GM18861 (cell line): ENCODE data around the gene CTRL.

Experiments
- ATAC-seq: cut with Tn5 transposase; IDR thresholded peaks from one replicate; pipeline ENCODE4 v1.9.1; 2021; ENCODE audit not compliant: unreplicated experiment

Gene CTRL

DNA sequence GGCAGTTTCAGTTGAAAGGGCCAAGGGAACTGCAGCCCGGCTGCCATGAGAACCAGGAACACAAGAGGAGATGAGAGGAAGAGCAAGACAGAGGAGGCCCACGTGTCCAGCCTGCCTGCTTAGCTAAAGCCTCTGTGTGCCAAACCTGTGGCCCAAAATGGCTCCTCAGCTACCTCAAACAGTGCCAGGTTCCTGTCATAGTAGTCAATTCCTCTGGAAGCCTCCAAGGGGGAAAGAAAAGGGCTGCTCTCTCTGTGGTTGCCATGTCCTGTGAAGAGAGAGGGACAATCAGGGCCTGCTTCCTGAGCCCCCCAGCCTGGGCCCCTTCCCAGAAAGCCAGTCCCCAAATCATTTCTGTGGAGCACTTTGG, 31.6 kb upstream of the CTRL start:
- no peak for ATAC-seq

DNA sequence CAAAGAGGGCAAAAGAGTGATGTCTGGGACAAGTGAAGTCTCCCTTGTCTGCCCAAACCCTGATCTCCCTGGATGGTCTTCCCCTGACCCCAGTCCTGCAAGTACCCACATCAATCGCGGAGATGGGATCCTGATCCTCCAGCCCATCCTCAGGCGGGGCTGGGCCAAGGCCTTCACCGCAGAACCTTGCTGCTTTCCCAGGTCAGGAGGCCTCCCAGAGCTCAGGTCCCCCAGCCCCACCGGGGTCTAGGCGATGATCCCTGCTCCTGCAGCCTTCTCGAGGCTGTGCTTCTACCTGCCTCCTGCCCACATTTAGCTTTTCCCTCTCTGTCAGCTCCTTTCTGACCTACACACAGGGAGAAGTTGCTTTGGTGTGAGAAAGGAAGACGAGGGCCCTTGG, 30.5 kb upstream of the CTRL start:
- no peak for ATAC-seq

DNA sequence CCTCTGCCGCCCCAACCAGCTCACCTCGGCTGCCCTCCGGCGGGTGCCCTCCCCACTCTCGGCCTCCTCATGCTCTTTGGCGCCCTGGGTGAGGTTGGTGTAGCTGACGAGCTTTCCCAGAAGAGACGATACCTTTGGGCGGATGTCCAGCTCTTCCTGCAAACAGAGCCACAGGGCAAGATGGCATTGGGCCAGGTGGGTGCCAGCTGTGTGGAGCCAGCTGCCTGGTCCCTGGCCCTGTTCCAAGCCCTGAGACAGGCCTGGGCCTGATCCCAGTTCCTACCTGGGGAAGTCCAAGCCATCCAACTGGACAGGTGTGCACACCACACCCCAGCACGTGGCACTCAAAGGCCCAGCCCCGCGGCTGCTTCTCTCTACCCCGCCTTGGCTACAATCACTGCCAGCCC, 29.9 kb upstream of the CTRL start:
- ATAC-seq: no peak

DNA sequence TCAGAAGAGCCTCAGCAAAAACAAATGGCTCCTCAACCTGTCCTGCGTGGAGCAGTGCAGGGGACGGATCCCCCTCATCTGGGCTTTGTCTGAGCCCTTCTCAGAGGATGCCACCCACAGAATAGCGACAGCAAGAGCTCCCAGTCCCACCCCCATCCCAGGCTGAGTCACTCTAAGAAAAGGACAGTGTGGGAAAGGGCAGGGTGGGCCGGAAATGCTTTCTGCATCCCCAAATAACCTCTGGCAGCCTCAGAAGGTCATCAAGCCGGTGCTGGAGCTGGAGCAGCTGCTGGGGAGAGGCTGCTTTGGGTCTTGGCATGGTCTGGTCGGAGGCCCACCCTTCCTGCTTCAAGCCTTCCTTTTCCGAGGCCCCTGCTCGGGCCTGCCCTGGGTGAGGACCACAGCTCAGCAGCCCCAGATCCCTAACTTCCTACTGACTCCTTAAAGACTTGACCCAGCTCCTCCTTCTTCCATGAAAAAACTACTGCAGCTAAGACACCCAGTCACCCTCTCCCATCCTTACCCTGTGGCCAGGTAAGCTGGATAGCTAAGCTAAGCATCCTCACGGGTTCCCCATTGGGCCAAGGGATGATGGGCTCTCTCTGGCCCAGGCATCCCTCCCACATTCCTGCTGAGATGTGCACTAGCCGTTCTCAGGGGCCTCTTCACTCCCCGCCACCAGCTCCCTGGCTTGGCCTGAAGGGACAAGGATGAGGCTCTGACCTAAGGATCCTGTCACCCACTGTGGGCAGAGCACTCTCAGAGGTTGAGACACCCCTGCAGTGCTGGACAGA, 28.1 kb upstream of the CTRL start:
- no peak for ATAC-seq

DNA sequence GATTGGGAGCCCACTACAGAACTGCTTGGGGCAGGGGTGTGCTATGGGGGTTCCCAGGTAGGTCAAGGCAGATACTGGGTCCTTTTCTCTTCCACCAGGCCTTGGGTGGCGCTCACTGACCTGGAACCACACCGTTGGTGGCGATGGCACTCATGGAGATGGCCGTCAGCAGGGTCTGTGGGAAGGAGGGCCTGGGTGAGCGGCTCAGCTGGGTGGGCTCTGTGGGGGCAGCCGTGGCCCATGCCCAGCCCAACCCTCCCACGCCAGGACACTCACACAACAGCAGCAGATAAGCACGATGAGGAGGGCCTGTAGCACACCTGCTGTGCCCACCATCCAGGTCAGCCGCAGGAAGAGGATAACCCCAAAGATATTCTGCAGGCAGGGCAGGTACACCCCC, 26.0 kb upstream of the CTRL start:
- ATAC-seq: no peak

DNA sequence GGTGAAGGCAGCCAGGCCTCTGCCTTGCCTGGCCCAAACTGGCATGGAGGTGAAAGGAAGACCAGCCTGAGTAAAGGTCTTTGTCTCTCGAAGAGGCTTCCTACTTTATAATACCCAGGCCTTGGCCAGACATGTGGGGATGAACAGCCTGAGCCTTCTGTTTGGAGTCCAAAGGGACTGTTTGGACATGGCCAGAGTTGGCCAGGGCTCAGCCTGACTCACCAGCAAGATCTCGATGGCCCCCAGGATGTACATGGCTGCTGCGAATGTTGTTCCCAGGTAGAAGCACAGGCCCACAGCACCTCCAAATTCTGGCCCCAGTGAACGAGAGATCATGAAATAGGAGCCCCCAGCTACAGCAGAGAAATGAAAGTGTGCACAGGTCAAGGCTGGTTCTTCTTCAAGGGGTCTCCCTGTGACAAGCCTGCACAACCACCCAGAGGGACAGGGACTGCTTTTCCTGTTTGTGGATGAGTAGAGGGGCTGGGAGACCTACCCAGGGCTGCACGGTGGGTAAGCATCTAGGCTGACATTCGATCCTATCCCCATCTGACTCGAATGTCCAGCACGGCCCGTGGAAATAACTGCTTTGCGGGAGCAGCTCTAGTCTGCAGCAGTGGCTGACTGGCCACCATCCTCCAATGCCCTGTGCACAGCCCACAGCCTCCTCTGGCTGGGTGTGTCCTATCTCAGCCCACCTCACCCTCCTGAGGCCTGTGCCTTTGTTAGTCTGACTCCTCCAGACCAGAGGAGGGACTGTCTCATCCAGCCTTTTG, 22.9 kb upstream of the CTRL start:
- no peak for ATAC-seq

DNA sequence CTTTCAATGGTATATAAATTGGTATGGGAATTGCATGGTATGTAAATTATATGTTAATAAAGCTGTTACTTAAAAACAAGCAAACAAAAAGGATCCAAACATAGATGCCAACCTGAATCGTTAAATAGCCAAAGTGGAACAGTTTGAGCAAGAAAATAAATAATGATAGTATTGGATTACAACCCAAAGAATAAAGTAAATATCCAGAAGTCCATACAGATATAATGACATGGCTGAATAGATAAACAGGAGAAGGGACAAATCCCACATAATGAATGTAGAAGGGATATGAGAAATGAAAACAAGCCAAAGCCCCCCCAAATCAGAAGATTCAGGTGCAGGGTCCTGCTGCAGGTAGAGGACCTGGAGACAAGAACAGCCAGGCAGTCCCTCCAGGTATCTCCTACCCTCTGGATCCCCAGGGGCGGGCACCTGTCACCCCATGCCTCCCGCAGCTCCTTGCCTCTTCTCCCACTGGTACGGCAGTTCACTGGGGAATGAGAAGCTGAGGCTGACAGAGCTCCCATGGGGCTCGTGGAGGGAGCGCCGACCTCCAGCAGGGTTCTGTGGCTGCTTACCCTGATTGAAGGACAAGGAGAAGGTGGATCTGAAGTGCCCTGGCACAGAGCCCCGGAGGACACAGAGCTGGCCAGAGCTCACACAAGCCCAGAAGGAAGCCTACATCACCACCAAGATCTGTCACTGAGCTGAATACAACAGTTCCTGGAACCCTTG, 22.1 kb upstream of the CTRL start:
- ATAC-seq: no peak

DNA sequence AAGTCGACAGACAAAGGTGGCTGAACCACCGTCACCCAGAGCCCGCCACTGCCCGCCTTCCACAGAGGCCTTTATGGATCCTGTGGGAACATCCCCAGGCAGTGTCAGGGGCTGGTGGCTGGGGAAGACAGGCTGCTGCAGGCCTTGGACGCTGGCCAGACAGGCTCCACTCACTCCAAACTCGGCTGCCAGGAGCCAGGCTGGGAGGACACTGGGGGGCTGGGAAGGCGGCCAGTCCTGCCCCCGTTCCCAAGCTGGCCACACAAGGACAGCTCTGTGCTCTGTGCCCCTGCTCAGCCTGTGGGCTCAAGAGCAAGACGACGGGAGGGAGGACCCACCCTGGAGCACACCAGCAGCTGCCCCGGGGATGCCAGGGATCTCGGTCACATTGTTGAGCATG, 19.8 kb upstream of the CTRL start:
- no peak for ATAC-seq

DNA sequence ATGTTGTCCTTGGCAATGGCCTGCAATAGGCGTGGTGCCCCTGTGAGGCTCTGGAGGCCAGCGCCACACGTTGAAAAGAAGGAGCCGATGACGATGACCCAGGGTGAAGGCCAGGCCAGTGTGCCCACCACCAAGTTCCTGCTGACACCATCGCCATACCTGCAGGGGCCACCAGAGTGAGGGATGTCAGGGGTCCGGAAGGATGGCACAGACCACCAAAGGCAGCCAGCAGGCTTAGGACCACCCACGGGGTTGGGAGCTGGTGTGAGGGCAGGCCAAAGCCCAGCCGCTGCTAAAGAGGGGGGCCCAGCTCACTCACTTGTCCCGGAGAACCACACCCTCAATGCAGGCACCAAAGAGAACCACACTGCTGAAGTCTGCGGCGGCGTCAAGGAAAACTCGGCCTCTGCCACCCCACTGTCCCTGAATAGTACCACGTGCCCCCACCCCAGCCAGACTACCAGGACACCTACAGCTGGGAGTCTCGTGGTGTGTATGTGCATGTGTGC, 18.7 kb upstream of the CTRL start:
- ATAC-seq: no peak

DNA sequence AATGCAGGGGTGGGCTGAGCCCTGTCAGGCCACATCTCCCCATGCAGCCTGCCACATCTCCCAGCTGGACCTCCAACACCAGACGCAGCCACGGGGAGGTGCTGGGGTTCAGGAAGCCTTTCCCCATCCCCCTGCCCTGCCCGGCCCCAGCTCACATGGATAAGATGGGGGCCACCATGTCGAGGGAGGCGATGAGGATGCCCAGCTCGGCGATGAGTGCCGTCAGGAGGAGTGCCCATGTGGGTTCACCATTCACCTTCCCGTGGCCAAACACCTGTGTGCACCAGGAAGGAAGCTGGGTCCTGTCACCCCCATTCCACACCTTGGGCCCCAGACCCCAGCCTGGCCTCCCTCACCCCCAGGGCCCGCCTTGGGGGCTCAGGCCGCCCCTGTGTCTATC, 18.0 kb upstream of the CTRL start:
- ATAC-seq: no peak

DNA sequence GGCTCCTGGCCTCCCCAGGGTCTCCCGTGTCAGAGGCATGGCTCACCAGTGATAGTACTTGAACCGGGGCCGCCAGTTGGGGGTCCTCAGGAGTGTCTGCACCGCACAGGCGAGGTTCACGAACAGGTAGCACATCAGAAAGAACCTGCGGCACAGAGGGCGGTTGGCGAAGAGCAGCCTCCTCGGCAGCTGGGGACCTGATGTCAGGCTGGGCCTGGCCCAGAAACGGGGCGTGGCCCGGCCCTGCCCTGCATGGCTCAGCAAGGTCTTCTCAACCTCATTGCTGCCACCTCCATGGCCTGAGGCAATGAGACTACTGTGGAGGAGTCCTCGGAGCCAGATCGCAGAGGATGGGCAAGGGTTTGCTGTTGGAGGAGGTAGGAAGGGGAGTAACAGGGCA, 16.4 kb upstream of the CTRL start:
- ATAC-seq: no peak

DNA sequence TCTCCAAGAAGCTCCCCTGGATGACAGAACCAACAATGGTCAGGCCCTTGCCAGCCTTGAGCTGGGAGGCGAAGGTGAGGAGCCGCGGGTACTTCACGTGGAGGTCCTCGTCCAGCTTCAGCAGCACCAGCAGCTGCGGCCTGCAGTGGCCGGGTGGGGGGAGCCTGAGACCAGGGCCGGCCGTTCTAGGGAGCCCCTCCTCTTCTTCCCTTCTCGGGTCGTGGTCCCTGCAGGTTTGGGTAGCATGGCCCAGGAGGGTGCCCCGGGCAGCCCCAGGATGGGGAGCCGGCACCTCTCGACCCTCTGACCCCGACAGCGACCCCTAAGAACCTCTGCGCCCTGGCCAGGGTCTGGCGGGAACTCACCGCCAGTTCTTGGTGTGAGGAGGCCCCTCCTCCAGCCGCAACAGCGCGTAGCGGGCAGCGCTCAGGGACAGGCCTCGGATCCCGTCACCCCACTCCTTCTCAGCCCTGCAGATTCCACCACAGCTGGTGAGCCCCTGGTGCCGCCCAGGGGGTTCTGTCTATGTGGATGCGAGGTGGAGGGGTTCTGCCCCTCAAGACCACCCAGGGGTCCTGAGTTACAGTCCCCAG, 15.4 kb upstream of the CTRL start:
- ATAC-seq: no peak

DNA sequence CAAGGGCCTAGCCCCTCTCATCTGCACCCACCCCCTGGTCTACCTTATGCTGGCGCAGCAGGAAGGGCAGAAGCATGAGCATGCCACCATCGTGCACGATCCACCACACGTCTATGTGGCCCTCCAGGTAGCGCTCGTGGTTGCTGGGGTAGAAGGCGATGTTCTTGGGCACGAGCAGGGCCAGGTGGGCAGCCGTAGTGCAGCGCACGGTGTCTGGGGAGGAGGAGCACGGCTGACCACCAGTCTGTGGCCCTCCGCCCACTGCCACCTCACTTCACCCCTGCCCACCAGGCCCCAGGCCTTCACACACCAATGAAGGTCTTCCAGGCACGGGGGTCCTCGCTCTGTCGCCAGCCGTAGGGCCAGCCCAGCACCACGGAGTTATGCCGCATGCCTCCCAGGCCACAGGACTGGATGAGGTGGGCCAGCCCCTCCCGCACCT, 14.5 kb upstream of the CTRL start:
- ATAC-seq: no peak

DNA sequence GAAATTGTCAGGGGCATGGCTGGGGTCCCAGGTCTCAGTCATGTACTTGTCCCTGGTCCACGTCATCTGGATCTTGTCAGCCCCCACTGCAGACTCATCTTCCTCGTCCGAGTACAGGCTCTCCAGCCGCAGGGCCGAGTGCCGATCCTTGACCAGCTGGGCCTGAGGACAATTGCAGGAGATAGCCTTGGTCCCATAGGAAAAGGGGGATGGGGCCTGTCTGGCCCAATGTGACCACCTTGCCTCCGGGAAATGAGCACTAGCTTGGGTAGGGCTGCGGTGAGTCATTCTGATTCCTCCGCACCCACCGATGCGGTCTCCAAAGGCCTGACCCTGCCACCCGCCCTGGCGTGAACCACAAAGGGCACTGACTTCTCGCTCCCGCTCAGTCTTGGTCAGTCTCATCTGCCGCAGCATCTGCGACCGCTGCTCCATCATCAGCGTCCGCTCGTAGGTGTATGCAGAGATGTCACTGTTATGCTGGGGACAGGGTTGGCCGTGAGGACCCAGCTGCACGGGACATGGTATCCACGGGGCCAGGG, 13.8 kb upstream of the CTRL start:
- ATAC-seq: no peak

DNA sequence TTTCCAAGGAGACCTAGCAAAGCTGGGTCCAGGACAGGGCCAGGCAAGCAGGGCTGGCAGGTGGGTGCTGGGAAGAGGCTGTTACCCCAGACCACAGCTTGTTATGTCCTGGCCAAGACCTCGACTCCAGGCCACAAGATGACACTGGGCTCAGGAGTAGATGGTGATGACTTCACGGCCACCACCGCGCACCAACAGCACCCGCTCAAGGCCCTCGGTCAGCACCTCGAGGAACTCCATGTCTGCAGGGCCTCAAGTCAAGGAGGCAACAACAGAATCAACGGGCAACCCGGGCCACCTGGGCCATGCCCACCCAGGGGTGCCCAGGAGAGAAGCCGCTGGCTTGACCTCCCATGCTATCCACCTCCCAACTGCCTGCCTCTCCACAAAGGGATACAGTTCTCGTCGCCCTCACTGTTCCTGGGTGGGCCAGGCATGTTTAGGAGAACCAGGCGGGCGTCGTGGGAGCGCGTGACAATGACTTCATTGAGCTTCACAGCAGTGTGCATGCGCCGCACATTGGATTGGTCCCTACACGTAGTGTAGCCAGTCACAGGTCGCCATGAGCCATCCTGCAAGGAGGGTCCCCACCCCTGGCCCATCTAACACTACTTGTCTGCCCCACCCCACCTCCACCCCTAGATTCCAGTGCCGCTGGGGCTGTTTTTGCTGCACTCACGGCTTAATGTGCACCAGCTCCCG, 13.2 kb upstream of the CTRL start:
- ATAC-seq: no peak

DNA sequence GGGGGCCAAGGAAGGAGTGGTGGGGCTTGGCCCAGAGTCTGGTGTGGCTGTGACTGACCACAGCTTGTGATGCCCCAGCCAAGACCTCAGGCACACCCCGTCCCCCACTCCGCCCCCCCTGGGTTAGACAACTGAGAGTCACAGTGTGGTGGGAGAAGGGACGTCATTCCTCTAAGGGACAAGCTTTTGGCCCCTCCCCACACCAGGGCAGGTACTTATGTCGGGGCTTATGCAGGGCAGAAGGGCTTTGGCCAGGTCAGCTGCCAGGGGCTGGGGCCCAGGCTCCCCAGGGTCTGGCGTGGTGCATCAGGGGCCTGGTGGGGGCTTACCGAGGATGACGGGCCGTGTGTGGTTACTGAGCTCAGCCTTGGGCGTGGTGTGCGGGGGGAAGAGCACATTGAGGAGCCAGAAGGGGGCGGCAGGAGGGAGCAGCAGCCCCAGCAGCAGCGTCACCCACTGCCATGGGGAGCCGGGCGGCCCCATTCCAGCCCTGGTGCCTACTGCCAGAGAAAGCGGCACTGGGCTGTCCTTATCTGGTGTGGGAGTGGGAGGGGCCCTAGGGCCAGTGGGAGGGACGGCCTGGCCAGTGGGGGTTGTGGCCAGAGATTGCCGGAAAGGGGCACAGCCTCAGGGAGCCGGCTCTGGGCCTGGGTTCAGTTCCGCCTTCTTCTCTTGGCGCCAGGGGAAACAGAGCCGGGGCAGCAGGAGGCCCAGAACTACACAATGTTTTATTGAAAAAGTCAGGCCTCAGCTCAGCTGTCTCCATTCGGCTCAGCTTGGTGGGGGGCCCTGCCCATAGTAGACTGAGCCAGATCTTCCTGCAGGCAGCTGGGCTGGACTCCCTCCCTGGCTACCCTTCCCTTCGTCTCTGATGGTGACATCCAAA, 12.2 kb upstream of the CTRL start, which contains the start of gene LCAT:
Gene LCAT, minus strand, starts transcription at position 502 of the 886 bp plus-strand sequence. Its CDS starts 19 bp downstream, at position 483.
- ATAC-seq: no peak

DNA sequence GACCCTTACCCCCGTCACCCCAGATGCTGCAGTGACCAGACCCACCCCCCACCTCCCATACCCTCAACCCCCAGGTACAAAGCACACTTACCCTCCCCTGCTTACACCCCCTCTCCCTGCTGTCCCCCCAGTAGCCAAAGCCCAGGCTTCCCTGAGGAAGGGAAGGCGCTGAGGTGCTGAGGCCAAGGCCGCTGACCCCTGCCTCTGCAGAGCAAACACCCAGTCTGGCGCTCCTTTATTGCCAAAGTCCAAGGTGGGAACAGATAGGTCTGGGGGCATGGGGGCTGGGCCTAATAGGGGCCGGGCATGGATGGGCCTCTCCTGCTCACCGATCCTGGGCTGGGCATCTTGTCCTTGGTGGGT, 11.6 kb upstream of the CTRL start:
- ATAC-seq: no peak

DNA sequence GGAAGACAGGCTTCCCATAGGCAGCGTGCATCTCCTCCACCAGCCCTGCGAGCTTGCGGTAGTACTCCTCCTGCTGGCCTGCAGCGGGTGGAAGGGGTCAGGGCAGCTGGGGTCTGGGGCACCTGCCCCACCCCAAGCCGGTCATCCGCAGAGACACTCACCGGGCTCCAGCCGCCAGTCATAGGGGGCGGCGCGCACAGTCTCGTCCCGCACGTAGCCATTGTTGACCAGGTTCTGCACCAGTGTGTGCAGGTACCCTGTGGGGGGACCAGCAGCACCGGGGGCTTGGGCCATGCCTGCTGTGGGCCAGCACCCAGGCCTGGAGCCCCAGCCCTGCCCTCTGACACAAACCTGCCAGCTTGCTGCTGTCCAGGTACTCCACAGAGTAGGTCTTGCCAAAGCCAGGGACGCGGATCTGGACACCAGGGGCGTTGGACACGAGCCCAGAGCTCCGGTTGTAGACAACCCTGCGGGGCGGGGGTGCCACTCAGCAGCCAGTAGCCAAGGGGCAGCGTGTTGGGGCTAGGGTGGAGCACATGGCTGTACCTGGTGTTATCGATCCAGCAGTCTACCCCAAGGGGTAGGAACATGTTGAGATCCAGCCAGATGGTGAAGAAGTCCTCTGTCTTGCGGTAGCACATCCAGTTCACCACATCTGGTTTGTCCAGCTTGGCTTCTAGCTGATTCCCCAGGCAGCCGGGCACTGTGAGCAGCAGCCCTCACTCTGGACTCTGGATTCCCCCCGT, 11.0 kb upstream of the CTRL start:
- no peak for ATAC-seq

DNA sequence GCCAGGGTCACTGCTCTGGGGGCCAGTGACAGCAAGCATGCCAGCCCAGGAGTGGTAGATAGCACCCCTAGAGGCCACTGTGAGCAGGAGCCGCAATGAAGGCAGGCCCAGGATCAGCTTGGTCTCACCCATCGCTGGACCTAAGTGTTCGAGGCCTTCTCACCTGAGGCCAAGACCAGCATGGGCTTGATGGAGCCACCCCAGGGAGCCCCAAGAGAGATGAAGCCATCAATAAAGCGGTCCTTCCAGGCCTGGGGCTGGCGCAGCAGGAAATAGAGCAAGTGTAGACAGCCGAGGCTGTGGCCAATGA, 10.5 kb upstream of the CTRL start:
- no peak for ATAC-seq
